Body of pancreas (tissue), 4 donors: ENCODE results near the gene TMCO1. TPM values are rescaled to one million over a fixed set of nuclear protein-coding genes. Genes with fewer than 3 reads are reported as not detected.

ENCODE experiments used
- ATAC-seq: fragments of 150-250 bp; one replicate; pipeline ENCODE4 v1.9.1; 2016
- DNase-seq, 4 donors: peaks; one replicate each; pipeline ENCODE4 v3.0.0-alpha.2; 2019
- H3K27ac ChIP-seq, 4 donors: fragments of 200-600 bp; sonication (generic); 1 replicate in 3 of 4; 2 replicates in 1 of 4; pipeline versions ENCODE4 v1.5.1 to v1.6.1; 2016 to 2019; ENCODE audit warnings: mild to moderate bottlenecking in 1 of 4, mixed read lengths in 1 of 4, moderate library complexity in 1 of 4
- H3K27me3 ChIP-seq, 2 donors: fragments of 200-600 bp; sonication (generic); one replicate each; pipeline ENCODE4 v1.6.0; 2016; ENCODE audit warnings: mild to moderate bottlenecking in 1 of 2
- H3K36me3 ChIP-seq, 2 donors: fragments of 200-600 bp; sonication (generic); replicated peaks in 1 of 2; 2 replicates each; pipeline ENCODE4 v1.5.1; 2016; ENCODE audit warnings: low read depth in 2 of 2; ENCODE audit not compliant: insufficient read depth in 1 of 2
- H3K4me1 ChIP-seq: fragments of 200-600 bp; sonication (generic); one replicate; pipeline ENCODE4 v1.6.0; 2016
- H3K4me3 ChIP-seq, 2 donors: fragments of 200-600 bp; sonication (generic); 1 replicate in 1 of 2; 2 replicates in 1 of 2; pipeline ENCODE4 v1.5.1; 2016 to 2019
- H3K9me3 ChIP-seq, 3 donors: fragments of 200-600 bp; sonication (generic); 1 replicate in 2 of 3; 2 replicates in 1 of 3; pipeline ENCODE4 v1.5.1; 2016
- POLR2A ChIP-seq, 3 donors: fragments of 450-650 bp; IDR thresholded peaks; one replicate each; pipeline ENCODE4 v1.6.1; 2016; ENCODE audit warnings: antibody characterized with exemption in 3 of 3, mild to moderate bottlenecking in 2 of 3
- WGBS, 2 donors: methylation state at CpG; one replicate each; pipeline ENCODE4 v1.1.5; 2017; 5-methylcytosine and 5-hydroxymethylcytosine counted together
- intact Hi-C: fragments of 100-400 bp; cut with DNase I; formaldehyde crosslinking; loops from one replicate; pipeline ENCODE4 v1.15.1; 2023
- total RNA-seq, 2 donors: library from RNA; depleted of rRNA; stranded (reverse); fragments of >200 nt; gene quantifications; one replicate each; pipeline ENCODE4 v1.1.0, GENCODE V29; 2016
- TF ChIP-seq, protein P1 (sequence below), 7 experiments: fragments of 450-650 bp in 4 of 7; fragments of 200-600 bp in 3 of 7; sonication (generic) in 3 of 7; IDR thresholded peaks; one replicate each; pipeline ENCODE4 v1.5.1; 2016 to 2019; ENCODE audit warnings: antibody characterized with exemption in 7 of 7

TMCO1 gene
- total RNA-seq, 2 donors from 2014 or later: 29.0 to 39.2 TPM

DNA sequence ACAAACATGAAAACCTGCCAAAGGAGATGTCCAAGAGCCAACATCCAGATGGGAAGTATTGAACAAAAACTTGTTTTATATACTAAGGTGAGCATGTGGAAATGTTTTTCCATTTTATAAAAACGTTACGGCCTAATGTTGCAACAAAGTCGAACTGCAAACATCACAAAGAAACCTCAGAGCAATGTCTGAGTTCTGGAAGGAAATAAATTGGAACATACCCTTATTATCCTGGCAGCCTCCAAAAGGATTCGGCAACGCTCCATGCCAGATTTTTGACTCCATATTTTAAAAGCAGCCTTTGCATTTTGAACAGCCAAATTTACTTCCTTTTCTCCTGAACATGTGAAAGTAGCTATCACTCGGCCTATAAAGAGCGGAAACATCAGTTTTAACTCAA is 73.6 kb downstream of the TMCO1 start:
- WGBS, 2 donors: 76 to 78% methylated on average over 7 of the region's 7 CpGs
- ATAC-seq (no peak), DNase-seq (no peak)
- Histone ChIP-seq H3K4me1 (peaks cover 21% of the 10 kb centered on the region), H3K36me3 (no peaks in the 10 kb centered on the region), H3K27me3 (no peaks in the 10 kb centered on the region), H3K4me3 (no peak overlapping the region), H3K9me3 (no peaks in the 10 kb centered on the region), H3K27ac (no peak overlapping the region)
- TF ChIP-seq, protein P1, sequence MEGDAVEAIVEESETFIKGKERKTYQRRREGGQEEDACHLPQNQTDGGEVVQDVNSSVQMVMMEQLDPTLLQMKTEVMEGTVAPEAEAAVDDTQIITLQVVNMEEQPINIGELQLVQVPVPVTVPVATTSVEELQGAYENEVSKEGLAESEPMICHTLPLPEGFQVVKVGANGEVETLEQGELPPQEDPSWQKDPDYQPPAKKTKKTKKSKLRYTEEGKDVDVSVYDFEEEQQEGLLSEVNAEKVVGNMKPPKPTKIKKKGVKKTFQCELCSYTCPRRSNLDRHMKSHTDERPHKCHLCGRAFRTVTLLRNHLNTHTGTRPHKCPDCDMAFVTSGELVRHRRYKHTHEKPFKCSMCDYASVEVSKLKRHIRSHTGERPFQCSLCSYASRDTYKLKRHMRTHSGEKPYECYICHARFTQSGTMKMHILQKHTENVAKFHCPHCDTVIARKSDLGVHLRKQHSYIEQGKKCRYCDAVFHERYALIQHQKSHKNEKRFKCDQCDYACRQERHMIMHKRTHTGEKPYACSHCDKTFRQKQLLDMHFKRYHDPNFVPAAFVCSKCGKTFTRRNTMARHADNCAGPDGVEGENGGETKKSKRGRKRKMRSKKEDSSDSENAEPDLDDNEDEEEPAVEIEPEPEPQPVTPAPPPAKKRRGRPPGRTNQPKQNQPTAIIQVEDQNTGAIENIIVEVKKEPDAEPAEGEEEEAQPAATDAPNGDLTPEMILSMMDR (IDR thresholded peaks at IDR 0.05): no peak
- no peak for TF ChIP-seq POLR2A (IDR thresholded peaks at IDR 0.05)
- intact Hi-C loops: no loop called here

DNA sequence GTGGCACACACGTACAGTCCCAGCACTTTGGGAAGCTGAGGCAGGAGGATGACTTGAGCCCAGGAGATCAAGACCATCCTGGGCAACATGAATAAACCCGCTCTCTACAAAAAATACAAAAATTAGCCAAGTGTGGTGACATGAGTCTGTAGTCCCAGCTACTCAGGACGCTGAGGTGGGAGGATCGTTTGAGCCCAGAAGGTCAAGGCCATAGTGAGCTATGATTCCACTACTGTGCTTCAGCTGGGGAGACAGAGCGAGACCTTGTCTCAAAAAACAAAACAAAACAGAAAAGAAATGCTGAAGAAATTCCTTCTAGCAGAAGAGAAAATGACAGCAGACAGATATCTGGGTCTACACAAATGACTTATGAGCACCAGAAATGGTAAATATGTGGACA is 80.6 kb downstream of the TMCO1 start:
- H3K27ac ChIP-seq: no peak overlapping the region
- no peaks in the 10 kb centered on the region for H3K36me3 ChIP-seq
- H3K4me3 ChIP-seq: no peak overlapping the region
- ATAC-seq (no peak), DNase-seq (no peak)
- peaks cover 14% of the 10 kb centered on the region for H3K4me1 ChIP-seq
- H3K9me3 ChIP-seq: no peaks in the 10 kb centered on the region
- intact Hi-C loops: no loop called here
- TF ChIP-seq POLR2A (IDR thresholded peaks at IDR 0.05): no peak
- TF ChIP-seq, protein P1 (IDR thresholded peaks at IDR 0.05): no peak
- no peaks in the 10 kb centered on the region for H3K27me3 ChIP-seq
- 85 to 89% methylated on average over 5 of the region's 5 CpGs for WGBS, 2 donors

DNA sequence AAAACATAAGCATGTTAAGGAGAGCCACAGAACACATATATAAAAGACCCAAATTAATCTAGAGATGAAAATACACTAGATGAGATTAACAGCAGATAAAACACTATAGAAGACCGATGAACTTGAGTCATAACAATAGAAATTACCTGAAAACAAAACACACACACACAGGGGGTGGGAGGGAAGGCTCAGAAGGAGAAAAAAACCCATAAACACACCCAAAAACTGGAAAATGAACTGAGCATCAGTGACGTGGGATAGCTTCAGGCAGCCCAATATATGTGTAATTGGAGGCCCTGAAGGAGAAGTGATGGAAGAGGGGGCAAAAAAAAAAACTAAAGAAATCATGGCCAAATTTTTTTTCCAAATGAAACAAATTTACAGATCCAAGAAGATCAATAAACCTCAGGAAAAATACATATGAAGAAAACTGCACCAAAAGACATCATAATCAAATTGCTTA is 81.7 kb downstream of the TMCO1 start:
- intact Hi-C loops: no loop called here
- TF ChIP-seq POLR2A (IDR thresholded peaks at IDR 0.05): no peak
- TF ChIP-seq, protein P1 (IDR thresholded peaks at IDR 0.05): no peak
- peaks cover 14% of the 10 kb centered on the region for H3K4me1 ChIP-seq
- no peak for DNase-seq
- WGBS, 2 donors: 86 to 94% methylated on average over 2 of the region's 2 CpGs
- H3K4me3 ChIP-seq: no peak overlapping the region
- no peak for ATAC-seq
- no peaks in the 10 kb centered on the region for H3K27me3 ChIP-seq
- H3K36me3 ChIP-seq: no peaks in the 10 kb centered on the region
- H3K9me3 ChIP-seq: no peaks in the 10 kb centered on the region
- no peak overlapping the region for H3K27ac ChIP-seq

DNA sequence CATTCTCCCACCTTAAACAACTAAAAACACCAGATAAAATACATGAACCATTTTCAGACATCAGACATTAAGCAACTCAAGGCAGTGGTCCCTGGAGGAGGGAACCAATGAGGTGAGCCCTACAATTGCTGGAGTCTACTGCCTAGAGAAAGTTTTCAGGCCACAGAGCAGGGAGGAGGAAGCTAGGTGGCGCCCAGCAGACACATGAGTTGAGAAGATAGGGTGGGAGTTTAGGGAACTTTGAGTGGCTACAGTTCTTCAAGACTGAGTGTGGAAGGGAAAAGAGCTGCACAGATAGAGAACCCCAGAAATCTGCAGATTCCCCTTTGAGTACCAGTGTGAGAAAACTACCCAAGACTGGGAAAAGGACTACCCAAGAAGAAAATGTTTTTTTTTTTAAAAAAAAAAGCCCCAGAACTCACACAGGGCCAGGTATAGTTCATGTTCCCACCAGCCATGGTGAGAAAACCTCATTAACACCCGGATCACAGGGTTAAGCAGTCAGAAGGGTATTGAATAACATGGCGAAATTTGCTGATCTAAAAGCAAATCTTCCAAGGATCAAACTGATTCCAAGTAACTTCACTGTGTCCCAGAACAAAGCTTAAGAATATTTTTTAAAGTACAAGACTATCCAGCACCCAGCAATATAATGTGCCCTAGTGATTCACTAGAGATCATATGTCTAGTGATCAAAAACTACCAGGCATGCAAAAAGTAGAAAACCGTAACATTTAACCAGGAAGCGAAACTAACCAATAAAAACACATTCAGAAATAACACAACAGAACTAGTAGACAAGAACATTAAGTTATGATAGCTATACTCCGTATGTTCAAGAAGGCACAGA is 82.3 kb downstream of the TMCO1 start:
- Histone ChIP-seq H3K27ac (no peak overlapping the region), H3K36me3 (peaks cover 0 to under 1% of the 10 kb centered on the region in 2 donors), H3K27me3 (no peaks in the 10 kb centered on the region), H3K4me1 (peaks cover 14% of the 10 kb centered on the region), H3K4me3 (no peak overlapping the region), H3K9me3 (no peaks in the 10 kb centered on the region)
- intact Hi-C loops: no loop called here
- ATAC-seq (no peak), DNase-seq (no peak)
- WGBS, 2 donors: 81 to 92% methylated on average over 6 of the region's 6 CpGs
- no peak for TF ChIP-seq POLR2A (IDR thresholded peaks at IDR 0.05)
- TF ChIP-seq, protein P1 (IDR thresholded peaks at IDR 0.05): no peak
